ENCODE data around the gene PELO. TPM values are rescaled to one million over a fixed set of nuclear protein-coding genes. Genes with fewer than 3 reads are reported as not detected.

PELO gene
- total and polyA plus RNA-seq, 4 donors, result 5.0 to 51.1 (median 35.6) TPM

- peaks cover 0 to 28% (median 5%) of the 10 kb centered on the region in 5 donors for H3K4me1 ChIP-seq (ENCODE audit: control insufficient read depth in 5 of 5, insufficient read depth in 5 of 5, low read length in 5 of 5)
- ATAC-seq (ENCODE audit: insufficient read depth, low FRiP score), result no peak
- no peak overlapping the region for H3K9ac ChIP-seq (ENCODE audit: insufficient read depth in 1 of 2, low read length in 2 of 2)
- no peaks in the 10 kb centered on the region for H3K9me3 ChIP-seq (ENCODE audit: control insufficient read depth in 4 of 4, insufficient read depth in 3 of 4, low read length in 3 of 4)
- H3K27ac ChIP-seq (ENCODE audit: low read depth in 1 of 2, low read length in 1 of 2), result peak overlapping the region in 1 of 2 donors; percentile 72
- no peaks in the 10 kb centered on the region for H3K27me3 ChIP-seq (ENCODE audit: control insufficient read depth in 3 of 3, insufficient read depth in 3 of 3, low read length in 2 of 3)
- no peaks in the 10 kb centered on the region for H3K36me3 ChIP-seq (ENCODE audit: control insufficient read depth in 4 of 4, insufficient read depth in 4 of 4, low read length in 4 of 4)
- WGBS, 2 donors, result 74 to 77% methylated on average over 7 of the region's 7 CpGs
- peak in 2 of 3 donors; percentile 33 for DNase-seq
- no peak overlapping the region for H3K4me3 ChIP-seq
- TF ChIP-seq CTCF (IDR thresholded peaks at IDR 0.05; ENCODE audit: control extremely low read depth, extremely low read depth), result no peak
Measured at GRCh38 chr5:52837068-52837467, 49.4 kb downstream of the PELO start.

Other genes starting within 250 kb of the PELO start
- 100 to 1,000 TPM in 1 of 2 donors, 10 to 100 TPM in 1; 74.9 to 119 TPM for gene ITGA1, start within 50 bp of the PELO start, total RNA-seq
- gene ITGA1, start within 50 bp of the PELO start, polyA plus RNA-seq, result 10 to 100 TPM in 1 of 2 donors, 1 to 10 TPM in 1; 8.8 to 20.3 TPM
- 10 to 100 TPM; 22.3 to 36.1 TPM for gene ITGA2, start 201.4 kb downstream of the PELO start, total RNA-seq
- 10 to 100 TPM in 1 of 2 donors, 1 to 10 TPM in 1; 2.0 to 16.1 TPM for gene ITGA2, start 201.4 kb downstream of the PELO start, polyA plus RNA-seq